Measurements from ENCODE around the gene SLC17A5. TPM values are rescaled to one million over a fixed set of nuclear protein-coding genes. Genes with fewer than 3 reads are reported as not detected.
A peak's percentile ranks its signal among the peaks of the same experiment; 100 is the strongest.
"Not testable (repeated sequence)": the region's sequence is repeated elsewhere in the genome, so short reads cannot be mapped to it uniquely, and the experiment has no call there.

Gene SLC17A5
- total and polyA plus RNA-seq, 5 donors from 2014 or later, result 6.0 to 9.2 (median 7.4) TPM

- H3K9me3 ChIP-seq (ENCODE audit: control insufficient read depth in 2 of 2, low read length in 2 of 2), result no peaks in the 10 kb centered on the region
- H3K36me3 ChIP-seq (ENCODE audit: control insufficient read depth, insufficient read depth, low read length), result no peaks in the 10 kb centered on the region
- peaks cover 16% of the 10 kb centered on the region for H3K4me1 ChIP-seq (ENCODE audit: control insufficient read depth, insufficient read depth, low read length, poor library complexity, severe bottlenecking)
- Mint-ChIP-seq H3K9me3 (no peaks in the 10 kb centered on the region), H3K36me3 (no peaks in the 10 kb centered on the region), H3K27ac (no peak overlapping the region), H3K4me1 (peaks cover 0 to 12% (median 6%) of the 10 kb centered on the region in 4 donors), H3K4me3 (peak overlapping the region in 2 of 4 donors; percentile 78 to 79), H3K27me3 (peaks cover 38% of the 10 kb centered on the region)
- no peak overlapping the region for H3K4me3 ChIP-seq (ENCODE audit: low read depth, low read length)
- H3K27ac ChIP-seq (ENCODE audit: insufficient read depth, low read length, poor library complexity, severe bottlenecking), result no peak overlapping the region
- H3K27me3 ChIP-seq (ENCODE audit: control insufficient read depth, insufficient read depth, low read length), result peaks cover 17% of the 10 kb centered on the region
- DNase-seq (no peak), ATAC-seq (ENCODE audit: low read depth in 2 of 2) (no peak)
These were observed 41.1 kb upstream of the SLC17A5 start for GRCh38 chr6:73694711-73695411.

GRCh38 chr6:73691512-73691911 is 37.7 kb upstream of the SLC17A5 start:
- Histone ChIP-seq H3K4me3 (ENCODE audit: low read depth, low read length) (no peak overlapping the region), H3K4me1 (ENCODE audit: control insufficient read depth, insufficient read depth, low read length, poor library complexity, severe bottlenecking) (peaks cover 15% of the 10 kb centered on the region), H3K36me3 (ENCODE audit: control insufficient read depth, insufficient read depth, low read length) (no peaks in the 10 kb centered on the region), H3K27ac (ENCODE audit: insufficient read depth, low read length, poor library complexity, severe bottlenecking) (no peak overlapping the region), H3K27me3 (ENCODE audit: control insufficient read depth, insufficient read depth, low read length) (peaks cover 12% of the 10 kb centered on the region), H3K9me3 (ENCODE audit: control insufficient read depth in 2 of 2, low read length in 2 of 2) (no peaks in the 10 kb centered on the region)
- no peak for ATAC-seq (ENCODE audit: low read depth in 2 of 2)
- H3K36me3 Mint-ChIP-seq, result no peaks in the 10 kb centered on the region
- peaks cover 0 to 10% (median 3%) of the 10 kb centered on the region in 4 donors for H3K4me1 Mint-ChIP-seq
- no peaks in the 10 kb centered on the region for H3K9me3 Mint-ChIP-seq
- H3K27ac Mint-ChIP-seq, result no peak overlapping the region
- DNase-seq, result no peak
- peaks cover 47% of the 10 kb centered on the region for H3K27me3 Mint-ChIP-seq
- no peak overlapping the region for H3K4me3 Mint-ChIP-seq

GRCh38 chr6:73690056-73690455 is 36.3 kb upstream of the SLC17A5 start:
- H3K36me3 Mint-ChIP-seq, result no peaks in the 10 kb centered on the region
- Histone ChIP-seq H3K9me3 (ENCODE audit: control insufficient read depth in 2 of 2, low read length in 2 of 2) (no peaks in the 10 kb centered on the region), H3K27ac (ENCODE audit: insufficient read depth, low read length, poor library complexity, severe bottlenecking) (no peak overlapping the region), H3K36me3 (ENCODE audit: control insufficient read depth, insufficient read depth, low read length) (no peaks in the 10 kb centered on the region), H3K4me1 (ENCODE audit: control insufficient read depth, insufficient read depth, low read length, poor library complexity, severe bottlenecking) (peaks cover under 1% of the 10 kb centered on the region), H3K4me3 (ENCODE audit: low read depth, low read length) (no peak overlapping the region), H3K27me3 (ENCODE audit: control insufficient read depth, insufficient read depth, low read length) (peaks cover 13% of the 10 kb centered on the region)
- no peak overlapping the region for H3K4me3 Mint-ChIP-seq
- peaks cover 0 to 5% (median 0%) of the 10 kb centered on the region in 7 donors for H3K9me3 Mint-ChIP-seq
- peaks cover 51% of the 10 kb centered on the region for H3K27me3 Mint-ChIP-seq
- peaks cover 0 to 1% (median 0%) of the 10 kb centered on the region in 4 donors for H3K4me1 Mint-ChIP-seq
- DNase-seq, result no peak
- ATAC-seq (ENCODE audit: low read depth in 2 of 2), result no peak
- H3K27ac Mint-ChIP-seq, result no peak overlapping the region

GRCh38 chr6:73688351-73688750 is 34.6 kb upstream of the SLC17A5 start:
- no peak overlapping the region for H3K27ac Mint-ChIP-seq
- no peaks in the 10 kb centered on the region for H3K4me1 Mint-ChIP-seq
- Histone ChIP-seq H3K27me3 (ENCODE audit: control insufficient read depth, insufficient read depth, low read length) (peaks cover 9% of the 10 kb centered on the region), H3K27ac (ENCODE audit: insufficient read depth, low read length, poor library complexity, severe bottlenecking) (no peak overlapping the region), H3K4me1 (ENCODE audit: control insufficient read depth, insufficient read depth, low read length, poor library complexity, severe bottlenecking) (no peaks in the 10 kb centered on the region), H3K36me3 (ENCODE audit: control insufficient read depth, insufficient read depth, low read length) (no peaks in the 10 kb centered on the region), H3K9me3 (ENCODE audit: control insufficient read depth in 2 of 2, low read length in 2 of 2) (no peaks in the 10 kb centered on the region), H3K4me3 (ENCODE audit: low read depth, low read length) (no peak overlapping the region)
- no peak overlapping the region for H3K4me3 Mint-ChIP-seq
- no peaks in the 10 kb centered on the region for H3K36me3 Mint-ChIP-seq
- peaks cover 0 to 10% (median 5%) of the 10 kb centered on the region in 7 donors for H3K9me3 Mint-ChIP-seq
- ATAC-seq (ENCODE audit: low read depth in 2 of 2), result no peak
- no peak for DNase-seq
- peaks cover 61% of the 10 kb centered on the region for H3K27me3 Mint-ChIP-seq

GRCh38 chr6:73683574-73683973 is 29.8 kb upstream of the SLC17A5 start:
- peak overlapping the region in 1 of 3 donors; percentile 21 for H3K27ac Mint-ChIP-seq
- not testable (repeated sequence) for H3K4me3 ChIP-seq (ENCODE audit: low read depth, low read length); H3K27me3 ChIP-seq (ENCODE audit: control insufficient read depth, insufficient read depth, low read length); DNase-seq; ATAC-seq (ENCODE audit: low read depth in 2 of 2); H3K9me3 ChIP-seq (ENCODE audit: control insufficient read depth in 2 of 2, low read length in 2 of 2); H3K4me1 Mint-ChIP-seq; H3K36me3 ChIP-seq (ENCODE audit: control insufficient read depth, insufficient read depth, low read length); H3K4me1 ChIP-seq (ENCODE audit: control insufficient read depth, insufficient read depth, low read length, poor library complexity, severe bottlenecking); H3K36me3 Mint-ChIP-seq; H3K27ac ChIP-seq (ENCODE audit: insufficient read depth, low read length, poor library complexity, severe bottlenecking); H3K4me3 Mint-ChIP-seq
- peaks cover 0 to 14% (median 8%) of the 10 kb centered on the region in 7 donors for H3K9me3 Mint-ChIP-seq
- peaks cover 38% of the 10 kb centered on the region for H3K27me3 Mint-ChIP-seq

GRCh38 chr6:73680289-73680918 is 26.6 kb upstream of the SLC17A5 start:
- Mint-ChIP-seq H3K4me1 (peaks cover 0 to 3% (median 0%) of the 10 kb centered on the region in 4 donors), H3K27ac (no peak overlapping the region), H3K9me3 (peaks cover 0 to 14% (median 6%) of the 10 kb centered on the region in 7 donors), H3K4me3 (no peak overlapping the region), H3K36me3 (no peaks in the 10 kb centered on the region), H3K27me3 (peaks cover 28% of the 10 kb centered on the region)
- DNase-seq (no peak), ATAC-seq (ENCODE audit: low read depth in 2 of 2) (no peak)
- Histone ChIP-seq H3K27me3 (ENCODE audit: control insufficient read depth, insufficient read depth, low read length) (no peaks in the 10 kb centered on the region), H3K4me3 (ENCODE audit: low read depth, low read length) (no peak overlapping the region), H3K36me3 (ENCODE audit: control insufficient read depth, insufficient read depth, low read length) (no peaks in the 10 kb centered on the region), H3K9me3 (ENCODE audit: control insufficient read depth in 2 of 2, low read length in 2 of 2) (no peaks in the 10 kb centered on the region), H3K27ac (ENCODE audit: insufficient read depth, low read length, poor library complexity, severe bottlenecking) (no peak overlapping the region), H3K4me1 (ENCODE audit: control insufficient read depth, insufficient read depth, low read length, poor library complexity, severe bottlenecking) (no peaks in the 10 kb centered on the region)

- DNase-seq; H3K27me3 ChIP-seq (ENCODE audit: control insufficient read depth, insufficient read depth, low read length); H3K4me3 Mint-ChIP-seq; H3K4me1 ChIP-seq (ENCODE audit: control insufficient read depth, insufficient read depth, low read length, poor library complexity, severe bottlenecking); H3K4me1 Mint-ChIP-seq; H3K27ac Mint-ChIP-seq; H3K36me3 Mint-ChIP-seq; H3K27ac ChIP-seq (ENCODE audit: insufficient read depth, low read length, poor library complexity, severe bottlenecking); H3K36me3 ChIP-seq (ENCODE audit: control insufficient read depth, insufficient read depth, low read length); H3K9me3 ChIP-seq (ENCODE audit: control insufficient read depth in 2 of 2, low read length in 2 of 2); ATAC-seq (ENCODE audit: low read depth in 2 of 2); H3K4me3 ChIP-seq (ENCODE audit: low read depth, low read length): not testable (repeated sequence)
- Mint-ChIP-seq H3K9me3 (peaks cover 0 to 14% (median 6%) of the 10 kb centered on the region in 7 donors), H3K27me3 (peaks cover 26% of the 10 kb centered on the region)
These were observed 26.1 kb upstream of the SLC17A5 start for GRCh38 chr6:73679846-73680245.

- Histone ChIP-seq H3K27me3 (ENCODE audit: control insufficient read depth, insufficient read depth, low read length) (no peaks in the 10 kb centered on the region), H3K4me1 (ENCODE audit: control insufficient read depth, insufficient read depth, low read length, poor library complexity, severe bottlenecking) (no peaks in the 10 kb centered on the region), H3K36me3 (ENCODE audit: control insufficient read depth, insufficient read depth, low read length) (no peaks in the 10 kb centered on the region), H3K4me3 (ENCODE audit: low read depth, low read length) (no peak overlapping the region), H3K27ac (ENCODE audit: insufficient read depth, low read length, poor library complexity, severe bottlenecking) (no peak overlapping the region), H3K9me3 (ENCODE audit: control insufficient read depth in 2 of 2, low read length in 2 of 2) (no peaks in the 10 kb centered on the region)
- H3K27ac Mint-ChIP-seq, result no peak overlapping the region
- DNase-seq, result no peak
- no peak for ATAC-seq (ENCODE audit: low read depth in 2 of 2)
- H3K4me3 Mint-ChIP-seq, result no peak overlapping the region
- peaks cover 0 to 5% (median 0%) of the 10 kb centered on the region in 4 donors for H3K4me1 Mint-ChIP-seq
- peaks cover 18% of the 10 kb centered on the region for H3K27me3 Mint-ChIP-seq
- H3K9me3 Mint-ChIP-seq, result peaks cover 0 to 14% (median 3%) of the 10 kb centered on the region in 7 donors
- H3K36me3 Mint-ChIP-seq, result no peaks in the 10 kb centered on the region
These were observed 25.2 kb upstream of the SLC17A5 start for GRCh38 chr6:73679009-73679408.

All from CD4-positive, CD25-positive, alpha-beta regulatory T cell (primary cell).